GM12872 (cell line): Measurements from ENCODE around the gene MYO5C.

Experiments
- TF ChIP-seq, protein P1 (sequence below): IDR thresholded peaks from 3 replicates; pipeline ENCODE4 v1.5.1; 2011; ENCODE audit warnings: low read depth, mild to moderate bottlenecking, low read length, moderate library complexity; ENCODE audit not compliant: insufficient read depth

The MYO5C gene

DNA sequence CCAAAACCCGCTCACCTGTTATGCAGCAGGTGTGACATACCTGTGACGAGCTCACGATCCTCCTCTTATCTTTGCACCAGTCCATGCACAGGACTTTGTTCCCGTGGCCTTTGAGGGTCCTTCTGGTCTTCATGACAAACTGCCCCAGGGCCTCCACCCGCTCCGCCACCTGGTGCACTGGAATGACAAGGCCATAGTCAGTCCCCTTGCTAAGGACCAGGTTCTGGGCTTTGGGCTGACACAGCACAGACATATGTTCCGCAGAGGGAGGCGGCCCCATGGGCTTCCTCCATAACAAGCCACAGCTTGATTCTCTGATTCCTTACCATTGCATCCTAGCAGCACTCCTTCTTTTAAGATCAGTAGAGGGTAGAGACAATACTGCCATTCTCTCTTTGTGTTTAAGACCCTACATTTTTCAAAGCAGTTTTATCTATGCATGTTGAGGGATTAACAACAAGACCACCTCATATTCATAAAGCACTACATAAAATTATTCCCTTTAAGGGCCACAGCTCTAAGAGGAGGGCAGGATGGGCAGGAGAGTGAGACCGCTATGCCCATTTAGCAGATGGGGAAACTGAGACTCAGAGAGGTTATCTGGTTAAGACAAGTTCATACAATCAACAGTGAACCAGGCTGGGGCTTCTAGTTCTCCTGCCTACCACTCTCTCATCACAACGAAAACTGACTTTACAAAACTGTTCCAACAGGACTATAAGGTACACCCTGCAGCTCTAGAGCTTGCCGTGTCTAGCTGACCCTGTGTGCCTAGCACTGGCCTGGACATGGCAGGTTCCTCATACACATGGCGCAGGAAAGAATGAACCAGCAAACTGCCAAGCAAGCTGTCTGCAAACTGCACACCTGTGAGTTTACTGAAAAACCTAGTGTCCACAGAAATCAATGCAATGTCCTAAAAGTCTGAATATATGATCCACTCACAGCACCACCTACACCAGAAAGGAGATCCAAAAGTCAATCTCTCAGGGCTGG lies 141.4 kb downstream of the MYO5C start:
- TF ChIP-seq, protein P1, sequence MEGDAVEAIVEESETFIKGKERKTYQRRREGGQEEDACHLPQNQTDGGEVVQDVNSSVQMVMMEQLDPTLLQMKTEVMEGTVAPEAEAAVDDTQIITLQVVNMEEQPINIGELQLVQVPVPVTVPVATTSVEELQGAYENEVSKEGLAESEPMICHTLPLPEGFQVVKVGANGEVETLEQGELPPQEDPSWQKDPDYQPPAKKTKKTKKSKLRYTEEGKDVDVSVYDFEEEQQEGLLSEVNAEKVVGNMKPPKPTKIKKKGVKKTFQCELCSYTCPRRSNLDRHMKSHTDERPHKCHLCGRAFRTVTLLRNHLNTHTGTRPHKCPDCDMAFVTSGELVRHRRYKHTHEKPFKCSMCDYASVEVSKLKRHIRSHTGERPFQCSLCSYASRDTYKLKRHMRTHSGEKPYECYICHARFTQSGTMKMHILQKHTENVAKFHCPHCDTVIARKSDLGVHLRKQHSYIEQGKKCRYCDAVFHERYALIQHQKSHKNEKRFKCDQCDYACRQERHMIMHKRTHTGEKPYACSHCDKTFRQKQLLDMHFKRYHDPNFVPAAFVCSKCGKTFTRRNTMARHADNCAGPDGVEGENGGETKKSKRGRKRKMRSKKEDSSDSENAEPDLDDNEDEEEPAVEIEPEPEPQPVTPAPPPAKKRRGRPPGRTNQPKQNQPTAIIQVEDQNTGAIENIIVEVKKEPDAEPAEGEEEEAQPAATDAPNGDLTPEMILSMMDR: no peak

DNA sequence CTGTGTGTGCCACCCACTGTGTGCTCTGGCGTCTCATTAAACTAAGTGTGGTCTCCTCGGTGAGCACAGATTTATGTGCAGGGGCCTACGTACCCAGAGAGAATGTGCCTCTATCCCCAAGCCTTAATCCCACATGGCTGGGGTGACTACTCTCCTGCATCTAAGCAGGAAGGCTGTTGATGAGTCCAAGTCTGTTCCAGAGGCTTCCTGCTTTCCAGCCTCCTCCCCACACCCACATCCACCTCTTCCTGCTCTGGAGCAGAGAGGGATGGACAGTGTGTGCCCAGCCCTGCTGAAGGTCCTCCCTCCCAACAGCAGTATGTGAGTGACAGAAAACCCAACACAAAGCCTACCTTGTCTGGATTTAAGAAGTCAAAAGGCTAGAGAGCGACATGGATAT lies 144.3 kb downstream of the MYO5C start:
- TF ChIP-seq, protein P1: no peak

DNA sequence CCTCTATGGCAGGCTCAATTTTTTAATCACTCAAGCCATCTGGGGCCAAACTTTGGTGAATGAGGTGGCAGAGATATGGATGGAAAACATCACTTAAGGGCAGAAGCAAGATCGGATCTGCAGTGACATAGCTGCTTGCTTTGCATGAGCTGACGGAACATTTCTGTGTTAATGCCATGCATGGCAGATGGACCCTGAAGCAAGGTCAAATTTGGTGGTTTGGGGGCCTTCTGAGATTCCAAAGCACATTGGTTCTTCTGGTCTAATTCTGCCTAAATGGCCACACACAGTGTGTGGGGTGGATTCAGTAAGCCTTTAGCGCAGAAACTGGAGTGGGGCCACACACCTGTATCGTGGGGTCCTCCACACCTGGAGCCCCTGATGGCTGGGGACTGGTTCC lies 144.7 kb downstream of the MYO5C start:
- TF ChIP-seq, protein P1: no peak

DNA sequence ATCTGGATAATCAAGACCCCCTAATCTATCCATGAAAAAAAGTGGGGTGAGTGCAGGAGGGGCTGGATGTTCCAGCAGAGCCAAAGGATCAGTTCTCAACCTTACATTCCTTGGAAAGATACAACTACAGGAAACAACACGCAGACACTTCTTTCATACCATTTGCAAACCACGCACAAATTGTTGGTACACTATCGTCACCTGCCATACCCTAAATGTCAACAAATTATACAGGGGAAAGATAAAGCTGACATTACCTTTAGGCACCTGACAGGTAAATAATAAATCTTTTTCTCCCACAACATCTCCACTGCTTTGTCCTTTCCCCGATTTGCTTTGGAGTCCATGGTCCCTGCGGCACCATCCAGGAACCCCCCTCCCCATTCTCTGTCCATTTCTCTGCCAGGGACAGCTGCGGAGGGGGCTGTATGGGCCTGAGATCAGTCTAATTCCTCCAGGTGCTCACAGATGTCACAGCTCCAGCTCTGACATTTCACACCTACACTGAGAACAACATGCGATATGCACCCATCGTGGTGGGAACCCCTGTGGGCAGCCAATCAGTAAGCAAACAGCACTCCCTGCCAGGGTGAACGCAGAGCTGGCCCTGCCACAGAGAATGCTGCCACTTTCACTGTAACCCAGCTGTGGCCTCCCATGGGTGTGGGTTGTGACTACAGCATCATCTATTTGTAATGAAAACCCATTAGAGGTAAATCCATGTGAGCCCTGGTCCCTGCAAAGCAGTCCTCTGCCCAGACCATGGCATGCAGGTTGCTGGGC lies 145.4 kb downstream of the MYO5C start:
- TF ChIP-seq, protein P1: no peak

DNA sequence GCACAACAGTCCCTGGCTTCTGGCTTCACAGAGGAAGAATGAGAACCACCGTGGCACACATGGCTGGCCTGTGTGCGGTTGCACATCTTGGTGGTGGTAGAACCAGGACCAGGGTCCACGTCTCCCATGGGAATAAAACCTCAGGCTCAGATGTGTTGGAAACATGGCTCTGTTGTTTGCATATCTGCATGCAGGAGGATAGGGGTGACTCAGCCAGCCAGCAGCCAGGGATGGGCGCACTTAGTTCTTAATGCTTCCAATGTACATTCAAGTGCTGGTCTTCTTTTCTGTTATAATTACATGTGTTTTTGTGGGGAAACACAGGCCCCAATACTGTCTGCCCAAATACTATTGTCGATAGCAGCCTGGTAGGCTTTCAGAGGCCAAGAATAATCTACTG lies 147.2 kb downstream of the MYO5C start:
- TF ChIP-seq, protein P1: no peak

DNA sequence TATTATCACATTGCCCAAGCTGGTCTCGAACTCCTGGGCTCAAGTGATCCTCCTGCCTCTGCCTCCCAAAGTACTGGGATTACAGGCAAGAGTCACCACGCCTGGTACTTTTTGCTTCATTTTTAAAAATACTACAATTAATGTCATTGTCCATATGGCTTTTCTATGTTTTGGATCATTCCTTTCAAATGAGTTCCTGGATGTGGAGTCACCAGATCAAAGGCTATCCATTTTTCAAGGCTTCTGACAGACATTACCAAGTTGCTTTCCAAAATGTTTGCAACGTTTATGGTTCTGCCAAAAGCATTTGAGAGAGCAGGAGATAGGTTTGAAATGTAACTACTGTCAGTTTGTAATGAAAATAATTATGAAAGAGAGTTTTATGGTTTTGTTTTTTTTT lies 148.8 kb downstream of the MYO5C start:
- TF ChIP-seq, protein P1: no peak

DNA sequence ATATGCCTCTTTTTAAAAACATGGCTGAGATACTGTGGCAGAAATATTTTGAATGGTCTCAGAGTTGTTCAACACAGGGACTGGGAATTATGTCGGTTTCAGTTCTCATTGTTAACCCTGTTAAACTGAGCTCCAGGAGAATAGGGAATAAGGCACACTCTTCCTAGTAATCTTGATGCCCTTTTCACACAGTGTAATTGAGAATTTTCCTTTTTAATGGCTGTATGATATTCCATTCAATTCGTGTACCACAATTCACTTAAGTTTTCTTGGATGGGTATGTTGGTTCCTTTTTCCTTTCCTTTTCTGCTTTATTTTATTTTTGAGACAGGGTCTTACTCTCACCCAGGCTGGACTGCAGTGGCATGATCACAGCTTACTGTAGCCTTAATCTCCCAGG lies 149.3 kb downstream of the MYO5C start:
- TF ChIP-seq, protein P1: no peak
